IMR-90 (cell line): ENCODE results near the gene PRAC2. TPM values are rescaled to one million over a fixed set of nuclear protein-coding genes. Genes with fewer than 3 reads are reported as not detected.

ENCODE experiments used
- ATAC-seq: fragments of 200-7000 bp; cut with Tn5 transposase; 2 replicates; pipeline ENCODE4 v1.9.1; 2020; ENCODE audit warnings: low read depth, mild to moderate bottlenecking, moderate library complexity
- BruUV-seq: library from RNA; stranded (reverse); fragments of 400-500 nt; replicated peaks from 2 replicates; lab custom pipeline; 2021; lab: Mats Ljungman, UMichigan
- CTCF ChIA-PET: fragments of 300-600 bp; formaldehyde crosslinking; extraction: SDS; loops from one replicate; lab custom pipeline; 2021; ENCODE audit warnings: antibody characterized with exemption; lab: Yijun Ruan, JAX
- POLR2A ChIA-PET: fragments of 300-600 bp; sonication (Branson Sonifier 250); formaldehyde crosslinking; loops from one replicate; lab custom pipeline; 2022; ENCODE audit warnings: antibody characterized with exemption; ENCODE audit not compliant: unreplicated experiment; lab: Charles Lee
- DNase-seq: peaks from one replicate; pipeline ENCODE4 v3.0.0; 2013
- H2AFZ ChIP-seq: replicated peaks from 2 replicates; pipeline ENCODE3; 2013; ENCODE audit warnings: low read length, mild to moderate bottlenecking; ENCODE audit not compliant: poor library complexity
- H2AK5ac ChIP-seq: 2 replicates; pipeline ENCODE4 v1.6.1; 2013; ENCODE audit warnings: low read depth, low read length, inconsistent platforms
- H2AK9ac ChIP-seq: replicated peaks from 2 replicates; pipeline ENCODE3; 2013; ENCODE audit warnings: mild to moderate bottlenecking, low read depth, low read length, moderate library complexity; ENCODE audit not compliant: poor library complexity
- H2BK120ac ChIP-seq: 2 replicates; pipeline ENCODE4 v1.6.1; 2013; ENCODE audit warnings: low read depth, low read length, inconsistent platforms
- H2BK15ac ChIP-seq: 3 replicates; pipeline ENCODE4 v1.6.1; 2013; ENCODE audit warnings: low read depth, low read length, inconsistent platforms
- H2BK20ac ChIP-seq: 2 replicates; pipeline ENCODE4 v1.6.1; 2013; ENCODE audit warnings: low read depth, mild to moderate bottlenecking, inconsistent platforms, low read length, moderate library complexity
- H2BK5ac ChIP-seq: 2 replicates; pipeline ENCODE4 v1.6.1; 2013; ENCODE audit warnings: mild to moderate bottlenecking, low read depth, low read length, inconsistent platforms; ENCODE audit not compliant: poor library complexity, severe bottlenecking
- H3K14ac ChIP-seq: replicated peaks from 2 replicates; pipeline ENCODE4 v1.6.1; 2013; ENCODE audit warnings: low read depth, low read length, inconsistent platforms
- H3K18ac ChIP-seq: 2 replicates; pipeline ENCODE4 v1.6.1; 2013; ENCODE audit warnings: low read depth, low read length, control low read depth
- H3K23ac ChIP-seq: 2 replicates; pipeline ENCODE4 v1.6.1; 2013; ENCODE audit warnings: low read depth, low read length, inconsistent platforms
- H3K27ac ChIP-seq: 2 replicates; pipeline ENCODE4 v1.5.1; 2013; ENCODE audit warnings: mild to moderate bottlenecking, control low read depth, low read length; ENCODE audit not compliant: insufficient read depth
- H3K27me3 ChIP-seq: 2 replicates; pipeline ENCODE4 v1.6.1; 2013; ENCODE audit warnings: low read length; ENCODE audit not compliant: control insufficient read depth, insufficient read depth
- H3K36me3 ChIP-seq: 2 replicates; pipeline ENCODE4 v1.6.1; 2013; ENCODE audit warnings: low read length, mixed read lengths; ENCODE audit not compliant: control insufficient read depth, insufficient read depth
- H3K4ac ChIP-seq: 2 replicates; pipeline ENCODE4 v1.6.1; 2013; ENCODE audit warnings: low read depth, low read length, inconsistent platforms
- H3K4me1 ChIP-seq: 2 replicates; pipeline ENCODE4 v1.6.1; 2013; ENCODE audit warnings: low read length, mixed read lengths; ENCODE audit not compliant: control insufficient read depth, insufficient read depth
- H3K4me2 ChIP-seq: 2 replicates; pipeline ENCODE4 v1.6.1; 2013; ENCODE audit warnings: low read depth, mild to moderate bottlenecking, control low read depth, low read length, moderate library complexity
- H3K4me3 ChIP-seq: 2 replicates; pipeline ENCODE4 v1.5.1; 2013; ENCODE audit warnings: low read depth, mild to moderate bottlenecking, control low read depth, low read length, moderate library complexity; ENCODE audit not compliant: insufficient read depth
- H3K56ac ChIP-seq: 2 replicates; pipeline ENCODE4 v1.6.1; 2013; ENCODE audit warnings: low read length, inconsistent platforms; ENCODE audit not compliant: insufficient read depth; ENCODE audit errors: extremely low read depth
- H3K79me1 ChIP-seq, 2 experiments: 2 replicates each; pipeline ENCODE4 v1.6.1; 2013; ENCODE audit warnings: low read length in 2 of 2, inconsistent platforms in 1 of 2, low read depth in 1 of 2
- H3K9ac ChIP-seq: 2 replicates; pipeline ENCODE4 v1.6.1; 2013; ENCODE audit warnings: low read depth, low read length, control low read depth
- H3K9me1 ChIP-seq: 2 replicates; pipeline ENCODE4 v1.6.1; 2013; ENCODE audit warnings: low read length, inconsistent platforms; ENCODE audit not compliant: insufficient read depth
- H3K9me3 ChIP-seq: 2 replicates; pipeline ENCODE4 v1.6.1; 2013; ENCODE audit warnings: low read length; ENCODE audit not compliant: control insufficient read depth, insufficient read depth
- H4K20me1 ChIP-seq: 2 replicates; pipeline ENCODE4 v1.6.1; 2013; ENCODE audit warnings: low read length, inconsistent platforms; ENCODE audit not compliant: insufficient read depth
- H4K5ac ChIP-seq: 2 replicates; pipeline ENCODE4 v1.6.1; 2013; ENCODE audit warnings: mild to moderate bottlenecking, low read depth, low read length, control low read depth
- H4K8ac ChIP-seq, 2 experiments: 2 replicates each; pipeline ENCODE4 v1.6.1; 2013; ENCODE audit warnings: low read depth in 2 of 2, low read length in 2 of 2, control low read depth in 1 of 2, inconsistent platforms in 1 of 2
- H4K91ac ChIP-seq: 2 replicates; pipeline ENCODE4 v1.6.1; 2013; ENCODE audit warnings: low read depth, low read length, inconsistent platforms; ENCODE audit not compliant: insufficient read depth
- CTCF ChIP-seq: conservative IDR thresholded peaks from 2 replicates; pipeline ENCODE4 v1.5.1; 2012; ENCODE audit warnings: mild to moderate bottlenecking, low read depth, low read length, improper control_type of control experiment
- RAD21 ChIP-seq: IDR thresholded peaks from 2 replicates; pipeline ENCODE4 v1.6.1; 2012; ENCODE audit warnings: low read length, improper control_type of control experiment
- RCOR1 ChIP-seq: IDR thresholded peaks from 2 replicates; pipeline ENCODE4 v1.6.1; 2012; ENCODE audit warnings: mild to moderate bottlenecking, low read length, improper control_type of control experiment; ENCODE audit not compliant: insufficient replicate concordance
- SMC3 ChIP-seq: fragments of 150-350 bp; IDR thresholded peaks from 2 replicates; pipeline ENCODE4 v1.6.1; 2016; ENCODE audit warnings: low read depth, mild to moderate bottlenecking, antibody characterized with exemption, low read length, moderate library complexity
- WGBS, 2 experiments: methylation state at CpG; one replicate each; pipeline versions ENCODE4 v1.1.5 to v1.1.7; 2013; ENCODE audit warnings: missing lambda C conversion rate in 2 of 2; ENCODE audit not compliant: insufficient read length in 1 of 2; ENCODE audit errors: extremely low coverage in 2 of 2; 5-methylcytosine and 5-hydroxymethylcytosine counted together
- dilution Hi-C: fragments of 300-500 bp; cut with HindIII; formaldehyde crosslinking; loops from one replicate; pipeline ENCODE4 v1.14.3; 2018; ENCODE audit warnings: low sequenced_read_pairs; ENCODE audit not compliant: unreplicated experiment
- in situ Hi-C: fragments of 300-500 bp; cut with MboI; formaldehyde crosslinking; loops from 3 replicates; pipeline ENCODE4 v1.14.3; 2019; ENCODE audit warnings: low sequenced_read_pairs, inconsistent platforms, mixed read lengths
- intact Hi-C: fragments of 100-400 bp; cut with micrococcal nuclease; formaldehyde crosslinking; loops from 2 replicates; pipeline ENCODE4 v1.10.0; 2022
- polyA plus RNA-seq, 3 experiments: library from polyadenylated mRNA; depleted of rRNA; stranded (reverse); fragments of >200 nt; gene quantifications; 2 replicates each; pipeline ENCODE4 v1.2.3, GENCODE V29; 2012; ENCODE audit warnings: low replicate concordance in 1 of 3
- total RNA-seq: library from RNA; depleted of rRNA; stranded (reverse); fragments of >200 nt; gene quantifications from 2 replicates; pipeline ENCODE4 v1.2.3, GENCODE V29; 2012

PRAC2 gene
- total and polyA plus RNA-seq, 2 of the 4 experiments (the other 2 are of a cell fraction) = not detected

DNA sequence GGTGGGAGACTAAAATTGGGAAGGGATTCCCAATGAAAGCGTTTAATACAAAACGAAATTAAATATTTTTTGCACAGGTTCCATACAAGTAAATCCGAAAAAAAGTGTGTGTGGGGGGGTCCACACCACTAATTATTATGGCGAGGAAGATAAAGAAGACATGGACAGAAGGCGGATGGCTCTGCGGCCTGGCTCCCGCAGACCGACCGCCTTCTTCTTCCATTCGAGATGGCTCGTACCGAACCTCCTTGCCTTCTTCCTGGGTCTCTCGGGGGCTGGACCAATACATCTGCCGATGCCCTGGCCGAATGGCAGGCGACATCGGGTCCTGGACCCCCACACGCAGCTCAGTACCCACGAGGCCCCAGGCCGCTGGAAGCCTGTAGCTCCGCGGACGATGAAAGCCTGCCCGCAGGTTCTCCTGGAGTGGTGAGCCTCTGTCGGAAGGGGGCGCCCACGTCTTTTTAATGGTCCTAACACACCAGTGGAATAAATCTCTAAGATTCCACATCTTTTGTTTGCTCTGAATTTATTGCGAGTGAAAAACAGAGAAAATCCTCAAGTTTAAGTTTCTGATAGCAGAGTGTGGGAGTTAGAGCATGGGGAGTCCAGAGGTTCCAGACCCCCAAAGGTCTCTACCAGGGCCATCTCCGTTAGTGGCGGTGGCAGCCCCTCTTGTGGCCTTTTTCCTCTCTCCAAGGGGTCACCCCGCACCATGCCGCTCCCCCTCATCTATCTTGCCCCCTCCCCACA lies 1.4 kb downstream of the PRAC2 start:
- Histone ChIP-seq H3K36me3 (no peaks in the 10 kb centered on the region), H3K14ac (no peak overlapping the region), H2BK5ac (no peak overlapping the region), H4K91ac (no peak overlapping the region), H3K56ac (no peak overlapping the region), H2BK20ac (no peak overlapping the region), H2BK15ac (no peak overlapping the region), H3K23ac (no peak overlapping the region), H3K9me3 (peaks cover 8% of the 10 kb centered on the region; the same call in 1 of the 2 replicates), H3K4ac (no peak overlapping the region), H2AFZ (no peak overlapping the region), H2AK5ac (no peak overlapping the region), H3K27ac (no peak overlapping the region), H3K9me1 (no peaks in the 10 kb centered on the region), H2AK9ac (no peak overlapping the region), H4K8ac (no peak overlapping the region), H4K20me1 (0 out of 2 replicates have a peak, but pooled peaks cover 19% of the 10 kb centered on the region), H3K4me3 (no peak overlapping the region), H3K4me2 (peak overlapping the region; percentile 50; the same call in 1 of the 2 replicates), H3K18ac (no peak overlapping the region), H3K27me3 (peaks cover 95% of the 10 kb centered on the region), H2BK120ac (no peak overlapping the region), H4K5ac (no peak overlapping the region), H3K9ac (no peak overlapping the region), H3K79me1 (no peaks in the 10 kb centered on the region), H3K4me1 (no peaks in the 10 kb centered on the region)
- dilution Hi-C loops (no loop called here), in situ Hi-C loops (loop anchor here (5.0 to 10.0 kb wide), 3 partner anchors 78 to 310 kb away; no protein-coding TSS in a partner anchor), intact Hi-C loops (loop anchor here (1.0 to 10.0 kb wide), 3 partner anchors 67 to 310 kb away; no protein-coding TSS in a partner anchor)
- ATAC-seq (peak; percentile 94), DNase-seq (peak; percentile 67)
- ChIA-PET POLR2A (interaction anchor here (0.7 kb wide), 1 partner anchor 536 kb away, joined by 3 read pairs; no protein-coding TSS in a partner anchor), CTCF (interaction anchor here (0.5 to 1.9 kb wide), 8 partner anchors 11 to 154 kb away, joined by 3 to 8 read pairs (median 6); no protein-coding TSS in a partner anchor)
- 3% methylated on average over 7 of the region's 32 CpGs; no CpG with 5 or more reads in 1 of the 2 experiments for WGBS, 2 experiments
- BruUV-seq = no TSS peak
- no peak for TF ChIP-seq RCOR1
- peak; percentile 67 for TF ChIP-seq SMC3
- TF ChIP-seq CTCF = peak; percentile 84
- peak; percentile 80 for TF ChIP-seq RAD21
